DOHH2 (cell line): ENCODE results near the gene EPB41L2.

Experiments used
- H3F3A ChIP-seq: fragments of 200-600 bp; sonication (generic), shearing (Covaris generic); 2 replicates; pipeline ENCODE4 v1.6.0; 2016; ENCODE audit warnings: antibody characterized with exemption, mild to moderate bottlenecking; ENCODE audit not compliant: control insufficient read depth, insufficient read depth
- H3K27ac ChIP-seq: fragments of 200-600 bp; sonication (generic); 2 replicates; pipeline ENCODE4 v1.5.1; 2014; ENCODE audit warnings: low read depth, mild to moderate bottlenecking, low read length, moderate library complexity
- H3K27me3 ChIP-seq: fragments of 200-600 bp; sonication (generic); 2 replicates; pipeline ENCODE4 v1.6.1; 2014; ENCODE audit warnings: mild to moderate bottlenecking, low read length, mixed read lengths; ENCODE audit not compliant: control insufficient read depth
- H3K36me3 ChIP-seq: fragments of 200-600 bp; sonication (generic); 2 replicates; pipeline ENCODE4 v1.6.1; 2014; ENCODE audit warnings: mild to moderate bottlenecking, low read length, moderate library complexity, mixed read lengths; ENCODE audit not compliant: control insufficient read depth
- H3K4me1 ChIP-seq: fragments of 200-600 bp; sonication (generic); 2 replicates; pipeline ENCODE4 v1.6.1; 2014; ENCODE audit warnings: mild to moderate bottlenecking, low read length, mixed read lengths; ENCODE audit not compliant: control insufficient read depth
- H3K4me2 ChIP-seq: fragments of 200-600 bp; sonication (generic); 2 replicates; pipeline ENCODE4 v1.6.0; 2014; ENCODE audit warnings: mild to moderate bottlenecking, low read length, moderate library complexity
- H3K4me3 ChIP-seq: fragments of 200-600 bp; sonication (generic); 2 replicates; pipeline ENCODE4 v1.5.1; 2014; ENCODE audit warnings: mild to moderate bottlenecking, low read length, mixed read lengths
- H3K79me2 ChIP-seq: fragments of 200-600 bp; sonication (generic); 2 replicates; pipeline ENCODE4 v1.6.1; 2014; ENCODE audit warnings: mild to moderate bottlenecking, low read length, mixed read lengths; ENCODE audit not compliant: control insufficient read depth
- H3K9me2 ChIP-seq: fragments of 200-600 bp; sonication (generic); replicated peaks from 2 replicates; pipeline ENCODE4 v1.6.1; 2014; ENCODE audit warnings: mild to moderate bottlenecking, low read length, mixed read lengths; ENCODE audit not compliant: control insufficient read depth
- H3K9me3 ChIP-seq: fragments of 200-600 bp; sonication (generic); 2 replicates; pipeline ENCODE4 v1.6.1; 2014; ENCODE audit warnings: antibody characterized with exemption, low read length, mixed read lengths; ENCODE audit not compliant: control insufficient read depth, insufficient read depth
- H4K20me1 ChIP-seq: fragments of 200-600 bp; sonication (generic); 2 replicates; pipeline ENCODE4 v1.6.0; 2014; ENCODE audit warnings: low read depth, mild to moderate bottlenecking, antibody characterized with exemption, low read length, moderate library complexity; ENCODE audit not compliant: control insufficient read depth, insufficient read depth
- EZH2phosphoT487 ChIP-seq: fragments of 200-600 bp; sonication (generic); IDR thresholded peaks from 2 replicates; pipeline ENCODE4 v1.6.1; 2017; ENCODE audit warnings: borderline replicate concordance, mild to moderate bottlenecking, antibody characterized with exemption, low read length, moderate library complexity, mixed read lengths
- TF ChIP-seq, protein P1 (sequence below): fragments of 200-600 bp; sonication (generic); IDR thresholded peaks from one replicate; pipeline ENCODE4 v1.5.1; 2014; ENCODE audit warnings: antibody characterized with exemption, mild to moderate bottlenecking, low read depth, low read length; ENCODE audit not compliant: poor library complexity, severe bottlenecking

EPB41L2 gene

DNA sequence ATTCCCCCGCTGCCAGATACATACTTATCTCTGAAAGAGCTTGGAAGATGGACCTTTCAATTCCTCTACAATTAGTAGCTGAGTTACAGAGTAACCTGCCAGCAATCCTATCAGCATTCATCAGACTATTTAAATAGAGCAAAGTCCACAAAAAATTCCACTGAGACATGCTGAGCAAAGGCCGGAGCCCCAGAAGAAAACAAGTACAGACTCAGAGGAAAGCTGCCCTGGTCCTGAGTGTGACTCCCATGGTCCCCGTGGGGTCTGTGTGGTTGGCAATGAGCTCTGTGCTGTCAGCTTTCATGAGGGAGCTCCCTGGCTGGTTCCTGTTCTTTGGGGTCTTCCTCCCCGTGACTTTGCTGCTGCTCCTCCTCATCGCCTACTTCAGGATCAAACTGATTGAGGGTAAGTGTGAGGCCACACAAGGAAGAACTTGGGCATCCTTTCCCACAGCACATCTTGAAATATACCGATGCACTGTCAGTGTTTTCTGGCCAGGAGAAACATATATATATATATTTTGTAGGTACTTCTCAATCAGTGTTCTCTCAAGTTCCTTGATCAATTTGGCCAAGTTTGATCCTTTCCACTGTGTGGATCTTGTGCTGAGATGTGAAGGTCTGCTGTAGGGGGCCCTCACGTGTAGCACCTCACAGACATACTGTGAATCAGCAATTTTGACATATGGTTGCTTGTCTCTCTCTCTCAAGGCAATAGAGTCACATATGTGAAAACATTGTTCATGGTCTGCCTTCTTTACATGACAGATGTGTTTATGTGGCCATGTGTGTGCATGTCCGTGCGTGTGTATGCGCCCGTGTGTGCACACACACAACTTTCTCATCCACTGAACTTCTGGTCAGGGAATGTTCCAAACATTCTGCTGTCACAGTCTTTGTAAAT lies 235.5 kb downstream of the EPB41L2 start, which contains the start of gene SMLR1:
Gene SMLR1 (plus strand): TSS at position 160 of the 903 bp plus-strand sequence. CDS start 8 bp downstream, at position 168.
- Histone ChIP-seq H3K79me2 (no peaks in the 10 kb centered on the region), H3K9me2 (no peaks in the 10 kb centered on the region), H4K20me1 (no peaks in the 10 kb centered on the region), H3K4me3 (no peak within 1 kb of the TSS), H3K9me3 (no peaks in the 10 kb centered on the region), H3F3A (no peaks in the 10 kb centered on the region), H3K36me3 (no peaks in the 10 kb centered on the region), H3K27me3 (no peaks in the 10 kb centered on the region), H3K27ac (no peak within 1 kb of the TSS), H3K4me2 (no peak within 1 kb of the TSS), H3K4me1 (no peaks in the 10 kb centered on the region)
- TF ChIP-seq EZH2phosphoT487 = no peak
- TF ChIP-seq, protein P1, sequence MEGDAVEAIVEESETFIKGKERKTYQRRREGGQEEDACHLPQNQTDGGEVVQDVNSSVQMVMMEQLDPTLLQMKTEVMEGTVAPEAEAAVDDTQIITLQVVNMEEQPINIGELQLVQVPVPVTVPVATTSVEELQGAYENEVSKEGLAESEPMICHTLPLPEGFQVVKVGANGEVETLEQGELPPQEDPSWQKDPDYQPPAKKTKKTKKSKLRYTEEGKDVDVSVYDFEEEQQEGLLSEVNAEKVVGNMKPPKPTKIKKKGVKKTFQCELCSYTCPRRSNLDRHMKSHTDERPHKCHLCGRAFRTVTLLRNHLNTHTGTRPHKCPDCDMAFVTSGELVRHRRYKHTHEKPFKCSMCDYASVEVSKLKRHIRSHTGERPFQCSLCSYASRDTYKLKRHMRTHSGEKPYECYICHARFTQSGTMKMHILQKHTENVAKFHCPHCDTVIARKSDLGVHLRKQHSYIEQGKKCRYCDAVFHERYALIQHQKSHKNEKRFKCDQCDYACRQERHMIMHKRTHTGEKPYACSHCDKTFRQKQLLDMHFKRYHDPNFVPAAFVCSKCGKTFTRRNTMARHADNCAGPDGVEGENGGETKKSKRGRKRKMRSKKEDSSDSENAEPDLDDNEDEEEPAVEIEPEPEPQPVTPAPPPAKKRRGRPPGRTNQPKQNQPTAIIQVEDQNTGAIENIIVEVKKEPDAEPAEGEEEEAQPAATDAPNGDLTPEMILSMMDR = no peak

DNA sequence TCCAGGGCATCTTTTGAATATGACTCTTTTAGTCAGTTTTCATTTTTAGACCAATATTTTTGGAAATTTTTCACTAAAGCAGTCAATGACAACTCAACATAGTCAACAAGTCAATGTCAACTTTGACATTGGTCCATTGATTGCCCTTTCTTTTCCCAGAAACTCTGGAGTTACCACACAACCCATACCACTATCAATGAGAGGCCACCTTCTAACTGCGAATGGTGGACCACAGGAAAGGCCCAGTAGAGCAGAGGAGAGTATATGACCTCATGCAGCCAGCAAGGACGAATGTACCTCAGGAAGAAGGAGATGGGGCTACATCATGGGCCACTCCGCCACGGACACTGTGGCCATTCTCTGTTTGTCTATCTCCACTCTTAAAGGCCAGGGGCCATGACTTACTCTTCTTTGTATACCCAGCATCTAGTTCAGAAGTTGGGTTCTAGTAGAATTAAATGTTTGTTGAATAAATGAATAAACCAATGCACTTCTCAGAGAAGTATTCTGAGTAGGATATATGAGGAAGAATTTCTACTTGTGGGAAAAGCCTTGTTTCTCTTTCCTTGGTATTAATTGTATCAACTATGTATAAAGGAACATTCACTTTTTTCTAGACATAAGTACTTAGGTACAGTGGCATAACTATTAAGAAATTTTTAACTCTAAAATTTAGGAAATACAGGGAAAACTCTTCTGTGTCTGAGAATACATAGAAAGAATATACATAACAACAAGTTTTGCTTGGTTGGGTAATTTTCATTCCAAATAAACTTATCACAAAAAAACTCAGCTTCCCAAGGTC lies 236.4 kb downstream of the EPB41L2 start:
- Histone ChIP-seq H3K9me3 (no peaks in the 10 kb centered on the region), H3K27me3 (no peaks in the 10 kb centered on the region), H4K20me1 (no peaks in the 10 kb centered on the region), H3K4me3 (no peak overlapping the region), H3F3A (no peaks in the 10 kb centered on the region), H3K4me1 (no peaks in the 10 kb centered on the region), H3K4me2 (no peak overlapping the region), H3K9me2 (no peaks in the 10 kb centered on the region), H3K79me2 (no peaks in the 10 kb centered on the region), H3K36me3 (no peaks in the 10 kb centered on the region), H3K27ac (no peak overlapping the region)
- TF ChIP-seq, protein P1 = no peak
- TF ChIP-seq EZH2phosphoT487 = no peak

DNA sequence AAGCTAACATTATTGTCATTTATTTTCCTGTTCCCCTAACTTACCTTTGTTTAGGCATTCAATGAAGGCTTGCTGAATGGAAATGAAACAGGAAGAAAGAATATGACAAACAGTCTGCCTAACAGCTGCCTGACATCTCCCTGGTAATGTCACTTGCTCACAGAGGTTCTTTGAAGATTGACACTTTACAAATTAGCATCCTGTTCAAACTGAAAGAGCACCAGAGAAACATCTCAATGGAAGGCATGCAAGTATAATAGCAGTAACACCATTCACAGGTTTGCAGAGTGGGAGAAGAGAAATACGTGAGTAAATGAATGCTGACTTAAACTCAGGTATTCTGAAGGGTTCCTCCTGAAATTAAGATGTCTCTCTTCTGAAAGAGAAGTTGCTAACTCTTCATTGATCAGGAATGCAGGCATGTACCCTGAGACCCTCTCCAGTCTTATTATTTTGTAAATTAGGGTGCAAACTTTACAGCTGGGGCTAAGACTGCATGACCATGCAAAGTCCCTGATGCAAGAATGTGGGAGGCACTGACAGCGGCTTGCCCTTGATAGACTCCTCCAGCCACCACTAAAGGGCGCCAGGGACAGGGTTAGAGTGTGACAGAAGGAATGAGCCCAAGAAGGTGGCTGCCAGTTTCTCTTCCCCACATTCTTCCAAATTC lies 237.1 kb downstream of the EPB41L2 start:
- H3K27ac ChIP-seq = no peak overlapping the region
- H3K27me3 ChIP-seq = no peaks in the 10 kb centered on the region
- no peaks in the 10 kb centered on the region for H3K9me3 ChIP-seq
- no peak overlapping the region for H3K4me3 ChIP-seq
- H4K20me1 ChIP-seq = no peaks in the 10 kb centered on the region
- H3K4me2 ChIP-seq = no peak overlapping the region
- H3K79me2 ChIP-seq = no peaks in the 10 kb centered on the region
- H3K9me2 ChIP-seq = no peaks in the 10 kb centered on the region
- no peaks in the 10 kb centered on the region for H3K4me1 ChIP-seq
- TF ChIP-seq, protein P1 = no peak
- TF ChIP-seq EZH2phosphoT487 = no peak
- H3K36me3 ChIP-seq = no peaks in the 10 kb centered on the region
- no peaks in the 10 kb centered on the region for H3F3A ChIP-seq
